ENCODE data around the gene ABLIM2.

GRCh38 chr4:8117278-8117682 is 41.3 kb downstream of the ABLIM2 start:
- no peak for TF ChIP-seq CTCF (IDR thresholded peaks at IDR 0.05)
- no peak for TF ChIP-seq POLR2A (IDR thresholded peaks at IDR 0.05)
